GM12892 (cell line): ENCODE results near the gene APPL2.
"Not testable (repeated sequence)": the region's sequence is repeated elsewhere in the genome, so short reads cannot be mapped to it uniquely, and the experiment has no call there.

Experiments
- DNase-seq: peaks from one replicate; pipeline ENCODE4 v3.0.0; 2011; ENCODE audit not compliant: insufficient read length
- FAIRE-seq: peaks from 2 replicates; lab custom pipeline; 2011; peaks lifted over from hg19 to GRCh38; lab: Jason Lieb, UNC
- POLR2A ChIP-seq: IDR thresholded peaks from 2 replicates; pipeline ENCODE4 v1.6.1; 2011; ENCODE audit warnings: low read depth, low read length, control low read depth
- POLR2AphosphoS5 ChIP-seq: IDR thresholded peaks from 2 replicates; pipeline ENCODE4 v1.6.1; 2011; ENCODE audit warnings: low read depth, low read length, control low read depth
- TAF1 ChIP-seq: IDR thresholded peaks from 2 replicates; pipeline ENCODE4 v1.6.1; 2011; ENCODE audit warnings: low read depth, mild to moderate bottlenecking, control low read depth, low read length, borderline replicate concordance

APPL2 gene

DNA sequence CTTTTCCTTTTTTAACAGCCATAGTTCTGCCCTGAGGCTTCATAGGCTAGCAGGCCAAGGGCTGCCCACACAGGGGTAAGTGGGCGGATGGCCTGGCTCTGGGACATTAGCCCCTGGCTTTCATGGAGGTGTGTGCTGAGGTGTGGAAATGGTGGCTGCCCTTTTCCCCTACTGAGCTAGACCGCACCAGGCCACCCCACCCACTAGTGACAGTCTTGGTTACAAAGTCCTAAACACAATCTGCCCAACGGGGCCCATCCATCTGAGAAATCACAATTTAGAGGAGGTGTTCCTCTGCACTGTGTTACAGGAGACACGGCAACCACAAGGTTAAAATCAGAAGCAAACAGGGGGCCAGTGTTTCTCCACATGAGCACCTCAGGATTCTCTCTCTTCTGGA, 35.6 kb downstream of the APPL2 start:
- FAIRE-seq (no peak), DNase-seq (no peak)
- TF ChIP-seq POLR2AphosphoS5, result no peak
- no peak for TF ChIP-seq POLR2A
- TF ChIP-seq TAF1, result no peak

DNA sequence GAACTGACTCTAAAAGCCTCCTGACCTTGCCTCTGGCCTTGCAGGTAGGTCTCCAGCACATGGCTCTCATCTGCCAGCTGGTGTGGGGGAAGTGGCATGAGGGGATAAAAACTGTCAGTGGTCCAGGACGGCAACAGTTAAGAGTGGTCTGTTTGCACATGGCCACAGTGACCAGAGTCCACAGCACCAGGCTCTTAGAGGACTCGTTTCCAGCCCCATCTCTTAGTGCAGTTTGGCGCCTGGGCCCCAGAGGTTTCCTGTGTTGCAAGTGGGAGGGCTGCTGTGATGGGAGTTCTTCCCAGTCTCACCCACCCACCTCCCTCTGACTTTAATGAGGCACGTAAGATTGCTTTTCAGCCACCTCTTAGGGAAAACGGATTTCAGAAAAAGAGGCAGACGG, 37.0 kb downstream of the APPL2 start:
- DNase-seq (no peak), FAIRE-seq (no peak)
- TF ChIP-seq TAF1 (no peak), POLR2A (no peak), POLR2AphosphoS5 (no peak)

DNA sequence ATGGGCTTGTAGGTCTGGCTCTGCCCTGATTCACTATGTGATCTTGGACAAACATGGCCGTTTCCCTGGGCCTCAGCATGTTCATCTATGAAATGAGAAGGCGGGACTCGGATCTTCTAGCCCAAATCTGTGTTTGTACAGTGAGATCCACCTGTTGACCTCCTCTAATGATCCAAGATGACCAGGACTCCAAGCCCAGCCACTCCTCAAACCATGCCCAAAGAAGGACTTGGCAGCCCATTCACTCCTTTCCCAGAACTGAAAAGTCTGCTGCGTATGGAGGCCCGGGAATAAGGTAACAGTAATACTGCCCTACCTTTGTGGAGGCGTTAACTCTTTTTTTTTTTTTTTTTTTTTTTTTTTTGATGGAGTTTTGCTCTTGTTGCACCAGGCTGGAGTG, 39.9 kb downstream of the APPL2 start:
- no peak for FAIRE-seq
- TF ChIP-seq TAF1, result no peak
- DNase-seq, result no peak

DNA sequence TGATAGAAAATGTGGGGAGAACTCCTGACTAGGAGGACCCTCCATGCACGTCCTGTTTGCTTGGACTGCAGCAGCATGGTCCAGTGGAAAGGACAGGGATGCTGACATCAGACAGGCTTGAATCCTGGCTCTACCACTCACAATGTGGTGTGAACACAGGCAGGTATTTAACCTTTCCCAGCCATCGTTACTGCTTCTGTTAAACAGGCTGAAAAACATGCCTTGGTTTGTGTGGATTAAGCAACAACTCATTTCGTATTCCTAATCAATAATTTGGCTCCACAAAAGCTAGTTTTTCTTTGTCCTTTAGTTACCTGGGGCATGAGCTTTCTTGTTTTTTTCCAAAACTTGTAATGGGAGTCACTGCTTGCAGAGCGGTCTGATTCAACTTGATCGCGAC, 41.0 kb downstream of the APPL2 start:
- DNase-seq (no peak), FAIRE-seq (no peak)
- TF ChIP-seq TAF1 (no peak), POLR2A (no peak), POLR2AphosphoS5 (no peak)

DNA sequence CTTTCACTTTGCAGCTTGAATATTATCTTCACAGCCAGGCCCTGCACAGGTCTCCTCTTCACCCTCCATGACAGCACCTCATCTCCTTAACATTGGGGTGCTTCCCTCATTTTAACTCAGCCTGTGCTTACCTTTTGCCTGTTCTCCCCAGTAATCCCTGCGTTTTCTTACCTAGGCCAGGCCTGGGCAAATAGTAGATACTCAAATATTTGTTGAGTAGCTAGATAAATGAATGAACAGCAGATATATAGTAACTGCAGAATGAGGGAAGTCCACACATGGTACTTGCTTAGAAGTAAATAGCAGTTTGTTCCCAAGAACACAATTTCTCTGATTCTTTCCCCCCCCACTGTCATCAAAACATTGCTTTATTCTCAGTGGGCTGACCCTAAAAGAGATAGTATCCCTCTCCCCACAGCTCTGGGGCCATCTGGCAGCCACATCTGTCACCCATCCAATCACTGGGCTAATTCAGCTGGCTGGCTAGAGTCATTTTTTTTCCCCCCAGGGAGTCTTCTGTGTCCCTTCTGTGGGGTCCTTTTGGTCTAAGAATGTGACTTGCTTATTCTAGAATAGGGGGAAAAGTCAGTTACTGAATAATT, 43.2 kb downstream of the APPL2 start:
- FAIRE-seq (no peak), DNase-seq (no peak)
- TF ChIP-seq POLR2A (no peak), POLR2AphosphoS5 (no peak), TAF1 (no peak)

DNA sequence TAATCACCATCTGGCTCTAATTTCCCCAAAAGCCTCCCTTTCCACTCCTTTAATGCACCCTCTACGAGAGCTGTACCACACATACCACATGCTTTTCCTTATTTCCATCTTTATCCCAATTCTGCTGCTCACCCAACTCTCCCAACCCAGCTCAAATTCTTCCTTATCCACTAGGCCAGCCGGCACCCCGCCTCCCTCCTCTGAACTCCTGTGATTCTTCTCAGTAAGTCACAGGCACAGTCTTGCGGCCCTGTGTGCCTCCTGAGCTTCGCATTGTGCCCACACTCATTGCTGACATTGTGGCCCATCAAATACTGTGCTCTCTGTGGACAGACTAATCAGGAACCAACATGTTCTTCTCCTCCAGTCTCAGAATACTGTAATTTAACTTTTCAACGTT, 45.4 kb downstream of the APPL2 start:
- FAIRE-seq, result no peak
- DNase-seq, result no peak
- TF ChIP-seq POLR2AphosphoS5, result no peak
- no peak for TF ChIP-seq POLR2A
- TF ChIP-seq TAF1, result no peak

DNA sequence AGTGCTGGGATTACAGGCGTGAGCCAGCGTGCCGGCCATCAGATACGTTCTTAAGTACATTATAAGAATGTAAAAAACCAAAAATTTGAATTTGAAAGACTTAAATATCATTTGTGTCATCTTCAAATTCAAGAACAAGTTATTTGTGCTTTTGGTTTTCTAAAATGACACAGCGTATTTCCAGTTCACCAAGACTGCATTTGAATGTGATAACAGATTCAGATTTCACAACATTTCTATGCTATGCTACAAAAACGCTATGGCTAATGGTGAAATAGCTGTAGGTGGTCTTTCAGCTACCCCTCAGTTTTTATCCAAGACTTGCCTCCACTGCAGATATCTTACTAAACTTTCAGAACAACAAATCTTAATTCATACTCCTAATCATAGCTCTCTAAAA, 46.7 kb downstream of the APPL2 start:
- TF ChIP-seq POLR2A (no peak), TAF1 (no peak), POLR2AphosphoS5 (no peak)
- DNase-seq (no peak), FAIRE-seq (no peak)

DNA sequence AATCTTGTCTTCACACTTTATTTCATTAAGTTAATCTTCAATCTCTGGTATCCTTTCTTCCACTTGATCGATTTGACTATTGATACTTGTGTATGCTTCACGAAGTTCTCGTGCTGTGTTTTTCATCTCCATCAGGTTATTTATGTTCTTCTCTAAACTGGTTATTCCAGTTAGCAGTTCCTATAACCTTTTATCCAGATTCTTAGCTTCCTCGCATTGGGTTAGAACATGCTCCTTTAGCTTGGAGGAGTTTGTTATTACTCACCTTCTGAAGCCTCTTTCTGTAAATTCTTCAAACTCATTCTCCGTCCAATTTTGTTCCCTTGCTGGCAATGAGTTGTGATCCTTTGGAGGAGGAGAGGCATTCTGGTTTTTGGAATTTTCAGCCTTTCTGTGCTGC, 52.0 kb downstream of the APPL2 start:
- FAIRE-seq, DNase-seq: not testable (repeated sequence)

DNA sequence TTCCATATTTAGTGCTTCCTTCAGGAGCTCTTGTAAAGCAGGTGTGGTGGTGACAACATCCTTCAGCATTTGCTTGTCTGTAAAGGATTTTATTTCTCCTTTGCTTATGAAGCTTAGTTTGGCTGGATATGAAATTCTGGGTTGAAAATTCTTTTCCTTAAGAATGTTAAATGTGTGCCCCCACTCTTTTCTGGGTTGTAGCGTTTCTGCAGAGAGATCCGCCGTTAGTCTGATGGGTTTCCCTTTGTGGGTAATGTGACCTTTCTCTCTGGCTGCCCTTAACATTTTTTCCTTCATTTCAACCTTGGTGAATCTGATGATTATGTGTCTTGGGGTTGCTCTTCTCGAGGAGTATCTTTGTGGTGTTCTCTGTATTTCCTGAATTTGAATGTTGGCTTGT, 52.6 kb downstream of the APPL2 start:
- FAIRE-seq, result not testable (repeated sequence)

DNA sequence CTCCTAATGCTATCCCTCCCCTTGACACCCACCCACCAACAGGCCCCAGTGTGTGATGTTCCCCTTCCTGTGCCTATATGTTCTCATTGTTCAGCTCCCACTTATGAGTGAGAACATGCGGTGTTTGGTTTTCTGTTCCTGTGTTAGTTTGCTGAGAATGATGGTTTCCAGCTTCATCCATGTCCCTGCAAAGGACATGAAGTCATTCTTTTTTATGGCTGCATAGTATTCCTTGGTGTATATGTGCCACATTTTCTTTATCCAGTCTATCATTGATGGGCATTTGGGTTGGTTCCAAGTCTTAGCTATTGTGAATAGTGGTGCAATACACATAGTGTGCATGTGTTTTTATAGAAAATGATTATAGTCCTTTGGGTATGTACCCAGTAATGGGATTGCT, 56.9 kb downstream of the APPL2 start:
- not testable (repeated sequence) for DNase-seq, FAIRE-seq

More for the DNA sequence above, 52.6 kb downstream of the APPL2 start:
- DNase-seq, result not testable (repeated sequence)

DNA sequence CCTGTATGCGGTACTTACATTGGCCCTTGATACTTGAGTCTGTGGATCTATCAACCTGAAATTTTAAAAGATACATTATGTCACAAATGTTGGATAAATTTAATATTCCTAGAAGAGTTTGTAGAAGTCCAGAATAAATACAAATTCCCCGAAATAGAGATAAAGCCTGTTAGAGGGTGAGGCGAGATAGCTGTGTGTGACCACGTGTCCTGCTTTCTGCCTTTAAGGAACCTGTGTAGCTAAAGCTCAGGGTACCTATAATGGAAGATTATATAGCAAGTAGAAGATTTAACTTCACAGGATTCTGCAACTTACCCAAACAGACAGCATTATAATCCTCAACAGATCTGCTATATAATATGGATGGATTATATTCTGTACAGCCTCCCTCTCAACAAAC, 58.8 kb downstream of the APPL2 start:
- no peak for FAIRE-seq
- no peak for TF ChIP-seq TAF1
- TF ChIP-seq POLR2A, result no peak
- no peak for TF ChIP-seq POLR2AphosphoS5
- no peak for DNase-seq

DNA sequence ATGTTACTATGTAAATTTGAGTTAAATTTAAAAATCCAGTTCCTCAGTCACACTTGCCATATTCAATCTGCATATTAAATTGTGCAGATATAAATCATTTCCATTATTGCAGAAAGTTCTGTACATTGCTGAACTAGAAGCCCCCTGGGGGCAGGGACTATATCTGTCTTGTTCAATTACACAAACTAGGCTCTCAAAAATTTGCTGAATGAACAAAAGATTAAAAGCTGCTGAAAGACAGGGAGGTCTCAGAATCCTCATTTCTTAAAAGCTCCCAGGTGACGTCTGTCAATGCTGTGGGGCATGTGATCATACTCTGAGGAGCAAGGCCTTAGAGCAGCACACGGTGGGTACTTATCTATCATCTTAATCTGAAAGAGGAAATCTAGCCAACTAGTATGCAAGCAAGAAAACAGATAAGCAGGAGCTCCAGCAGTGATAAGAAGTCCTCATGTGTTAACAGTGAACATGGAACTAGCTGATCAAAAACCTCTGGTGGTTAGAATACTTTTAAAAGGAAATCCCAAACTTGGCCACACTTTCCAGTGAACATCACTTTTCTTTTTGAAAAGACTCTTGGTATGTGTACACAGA, 60.5 kb downstream of the APPL2 start:
- no peak for FAIRE-seq
- TF ChIP-seq POLR2A, result no peak
- TF ChIP-seq TAF1, result no peak
- no peak for TF ChIP-seq POLR2AphosphoS5
- DNase-seq, result no peak
